ENCODE measurements around the gene MPZL1.
A peak's percentile ranks its signal among the peaks of the same experiment; 100 is the strongest.
"Not testable (repeated sequence)": the region's sequence is repeated elsewhere in the genome, so short reads cannot be mapped to it uniquely, and the experiment has no call there.

Gene MPZL1

GRCh38 chr1:167719715-167720421 is 1.9 kb upstream of the MPZL1 start:
- not testable (repeated sequence) for DNase-seq (ENCODE audit: low spot score)

- peak; percentile 73 for DNase-seq (ENCODE audit: low spot score)
Observed at GRCh38 chr1:167720965-167721616, 691 bp upstream of the MPZL1 start.

DNA sequence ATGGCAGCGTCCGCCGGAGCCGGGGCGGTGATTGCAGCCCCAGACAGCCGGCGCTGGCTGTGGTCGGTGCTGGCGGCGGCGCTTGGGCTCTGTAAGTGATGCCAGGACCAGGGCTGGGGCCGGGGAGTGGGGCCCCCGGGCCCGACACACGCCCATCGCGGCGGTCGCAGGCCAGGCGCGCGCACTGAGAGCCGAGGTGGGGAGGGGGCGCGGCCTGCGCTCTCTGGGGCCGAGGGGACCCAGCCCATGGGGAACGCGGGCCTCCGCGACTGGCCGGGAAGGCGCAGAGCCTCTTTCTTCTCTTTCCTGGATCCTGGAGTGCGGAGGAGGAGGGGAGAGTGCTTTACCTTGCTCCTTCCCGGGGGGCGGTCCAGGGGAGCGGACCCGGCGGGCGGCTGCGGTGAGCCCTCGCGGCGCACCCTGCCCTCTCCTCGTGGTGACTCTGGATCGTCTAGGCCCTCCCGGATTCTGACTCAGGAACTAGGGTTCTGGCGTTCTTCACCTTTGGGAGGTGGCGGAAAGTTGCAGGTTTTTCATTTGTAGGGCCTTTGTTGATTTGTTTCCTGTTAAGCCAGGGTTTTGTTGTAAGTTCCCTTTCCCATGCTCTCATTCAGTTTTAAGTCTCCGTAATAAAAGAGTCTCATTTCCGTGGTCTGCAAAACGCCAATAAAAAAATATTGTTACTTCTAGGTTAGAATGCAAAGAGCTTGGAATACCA is 529 bp downstream of the MPZL1 start:
- no peak for DNase-seq (ENCODE audit: low spot score)

- DNase-seq (ENCODE audit: low spot score) = no peak
Observed at GRCh38 chr1:167722870-167723251, 1.1 kb downstream of the MPZL1 start.

DNA sequence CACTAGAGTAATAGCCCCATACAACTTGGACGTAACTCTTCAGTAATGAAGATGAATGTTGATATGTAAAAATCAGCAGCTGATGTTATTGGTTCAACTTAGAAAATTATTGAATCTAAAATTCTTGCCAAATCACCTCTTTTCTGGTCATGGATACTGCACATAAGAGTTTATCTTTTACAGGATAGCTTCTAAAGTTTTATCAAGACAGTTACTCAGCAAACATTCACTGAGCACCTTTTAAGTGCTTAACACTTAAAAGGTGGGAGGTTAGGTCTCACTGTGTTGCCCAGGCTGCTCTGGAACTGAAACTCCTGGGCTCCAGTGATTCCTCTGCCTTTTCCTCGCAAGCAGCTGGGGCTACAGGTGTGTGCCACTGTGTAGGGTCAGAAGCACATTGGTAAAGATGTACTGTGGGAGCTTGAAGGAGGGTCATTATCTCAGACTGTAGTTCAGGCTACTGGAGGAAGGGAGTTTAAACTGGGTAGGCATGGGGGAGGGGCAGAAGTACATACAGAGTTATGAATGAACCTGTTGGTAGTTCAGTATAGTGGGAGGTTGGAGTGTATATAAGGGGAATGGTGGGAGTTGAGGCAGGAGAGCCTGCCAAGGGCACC is 2.0 kb downstream of the MPZL1 start:
- DNase-seq (ENCODE audit: low spot score) = no peak

GRCh38 chr1:167726008-167726407 is 4.2 kb downstream of the MPZL1 start:
- DNase-seq (ENCODE audit: low spot score) = no peak

DNA sequence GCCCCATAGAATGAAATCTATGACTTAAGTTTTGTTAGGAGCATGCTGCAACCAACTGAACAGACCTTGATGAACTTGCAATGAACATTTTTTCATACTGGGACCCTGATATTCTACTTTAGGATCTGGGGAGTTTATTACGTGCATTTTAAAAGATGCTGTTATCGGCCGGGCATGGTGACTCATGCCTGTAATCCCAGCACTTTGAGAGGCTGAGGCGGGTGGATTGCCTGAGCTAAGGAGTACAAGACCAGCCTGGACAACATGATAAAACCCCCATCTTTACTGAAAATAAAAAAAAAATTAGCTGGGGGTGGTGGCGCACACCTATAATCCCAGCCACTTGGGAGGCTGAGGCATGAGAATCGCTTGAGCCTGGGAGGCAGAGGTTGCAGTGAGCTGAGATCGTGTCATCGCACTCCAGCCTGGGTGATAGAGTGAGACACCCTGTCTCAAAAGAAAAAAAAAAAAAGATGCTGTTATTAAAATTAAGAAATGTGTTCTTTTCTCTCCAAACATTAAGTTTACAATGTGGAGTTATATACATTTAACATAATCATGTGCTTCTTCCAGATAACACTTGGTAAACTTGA is 7.1 kb downstream of the MPZL1 start:
- DNase-seq (ENCODE audit: low spot score) = no peak

GRCh38 chr1:167734227-167734626 is 12.4 kb downstream of the MPZL1 start:
- no peak for DNase-seq (ENCODE audit: low spot score)

DNA sequence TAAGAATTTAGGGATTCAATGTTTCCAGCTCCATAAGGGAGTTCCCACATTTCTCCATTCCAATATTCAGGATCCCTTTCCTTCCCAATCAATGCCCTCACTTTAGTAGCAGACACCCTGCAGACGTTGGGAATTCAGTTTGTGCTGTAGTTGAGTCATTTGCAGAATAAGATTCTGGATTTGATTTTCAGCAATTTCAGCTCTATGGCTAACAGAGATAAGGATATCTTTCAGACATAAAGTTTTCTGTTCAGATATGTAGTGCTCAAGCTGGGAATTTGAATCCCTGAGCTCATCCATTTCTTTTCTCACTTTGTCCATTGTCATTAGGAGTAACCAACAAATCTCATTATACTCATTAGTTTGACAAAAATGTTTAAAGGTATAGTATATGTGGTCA is 13.1 kb downstream of the MPZL1 start:
- no peak for DNase-seq (ENCODE audit: low spot score)

DNA sequence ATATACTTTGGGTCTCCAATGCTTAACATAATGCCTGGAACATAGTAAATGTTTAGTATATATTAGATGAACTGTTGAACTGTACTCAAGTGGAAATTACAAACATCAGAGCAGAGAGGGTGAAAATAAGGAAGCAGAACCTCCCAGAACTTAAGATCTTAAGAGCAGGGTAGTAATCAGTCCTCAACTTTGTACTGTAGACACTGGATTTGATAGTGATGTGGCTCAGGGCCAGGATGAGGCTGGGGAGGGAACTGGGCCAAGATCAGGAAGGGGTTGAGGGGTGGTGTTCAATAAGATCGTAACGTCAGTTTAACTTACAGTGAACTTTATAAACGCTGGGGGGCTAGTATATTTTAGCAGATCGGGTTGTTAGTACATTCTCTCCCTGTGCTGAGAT is 15.4 kb downstream of the MPZL1 start:
- DNase-seq (ENCODE audit: low spot score) = no peak

DNA sequence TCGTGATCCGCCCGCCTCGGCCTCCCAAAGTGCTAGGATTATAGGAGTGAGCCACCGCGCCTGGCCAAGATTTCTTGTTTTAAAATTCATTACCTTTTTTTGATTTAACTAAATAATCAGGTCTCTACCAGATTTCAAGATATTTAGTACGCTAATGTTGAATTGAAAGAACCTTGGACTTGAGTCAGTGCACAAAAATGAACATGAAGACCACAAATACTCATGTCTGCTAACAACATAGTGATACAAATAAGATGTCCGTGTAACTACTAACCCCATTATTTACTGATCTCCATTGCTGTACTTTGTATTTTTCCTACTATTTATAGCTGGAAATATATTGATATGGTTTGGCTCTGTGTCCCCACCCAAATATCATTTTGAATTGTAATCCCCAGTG is 16.4 kb downstream of the MPZL1 start:
- DNase-seq (ENCODE audit: low spot score) = no peak

DNA sequence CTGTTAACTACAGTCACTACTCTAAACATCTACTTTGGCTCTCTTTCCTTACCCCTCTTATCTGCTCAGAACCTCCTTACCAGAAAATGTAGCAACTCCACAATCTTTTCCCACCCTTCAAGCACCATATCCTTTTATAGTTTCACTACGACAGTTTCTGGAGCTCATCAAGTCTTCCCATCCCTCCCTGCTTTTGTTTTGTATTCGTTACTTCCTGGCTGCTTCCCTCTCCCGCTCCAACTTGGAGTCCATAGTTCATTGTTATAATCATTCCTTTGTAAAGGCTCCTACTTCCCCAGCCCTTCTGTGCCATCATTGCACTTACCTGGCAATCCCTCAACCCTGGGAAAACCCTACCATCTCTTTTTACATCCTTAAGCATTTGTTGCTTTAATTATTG is 18.0 kb downstream of the MPZL1 start:
- DNase-seq (ENCODE audit: low spot score) = no peak

- not testable (repeated sequence) for DNase-seq (ENCODE audit: low spot score)
Observed at GRCh38 chr1:167741103-167741502, 19.3 kb downstream of the MPZL1 start.

DNA sequence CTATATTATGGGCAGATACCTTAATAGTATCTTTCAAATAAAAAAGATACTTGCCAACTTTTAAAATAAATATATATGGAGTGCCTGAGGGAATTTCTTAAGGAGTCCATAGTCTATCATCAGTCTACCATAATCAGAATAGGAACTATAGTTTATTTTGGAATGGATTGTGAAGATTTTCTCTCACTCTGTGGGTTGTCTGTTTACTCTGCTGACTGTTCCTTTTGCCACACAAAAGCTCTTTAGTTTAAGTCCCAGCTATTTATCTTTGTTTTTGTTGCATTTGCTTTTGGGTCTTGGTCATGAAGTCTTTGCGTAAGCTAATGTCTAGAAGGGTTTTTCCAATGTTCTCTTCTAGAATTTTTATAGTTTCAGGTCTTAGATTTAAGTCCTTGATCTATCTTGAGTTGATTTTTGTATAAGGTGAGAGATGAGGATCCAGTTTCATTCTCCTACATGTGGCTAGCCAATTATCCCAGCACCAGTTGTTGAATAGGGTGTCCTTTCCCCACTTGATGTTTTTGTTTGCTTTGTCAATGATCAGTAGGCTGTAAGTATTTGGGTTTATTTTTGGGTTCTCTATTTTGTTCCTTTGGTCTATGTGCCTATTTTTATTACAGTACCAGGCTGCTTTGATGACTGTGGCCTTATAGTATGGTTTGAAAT is 20.7 kb downstream of the MPZL1 start:
- not testable (repeated sequence) for DNase-seq (ENCODE audit: low spot score)

- DNase-seq (ENCODE audit: low spot score) = no peak
Observed at GRCh38 chr1:167744901-167745300, 23.1 kb downstream of the MPZL1 start.

GRCh38 chr1:167746013-167746672 is 24.4 kb downstream of the MPZL1 start:
- DNase-seq (ENCODE audit: low spot score) = no peak

DNA sequence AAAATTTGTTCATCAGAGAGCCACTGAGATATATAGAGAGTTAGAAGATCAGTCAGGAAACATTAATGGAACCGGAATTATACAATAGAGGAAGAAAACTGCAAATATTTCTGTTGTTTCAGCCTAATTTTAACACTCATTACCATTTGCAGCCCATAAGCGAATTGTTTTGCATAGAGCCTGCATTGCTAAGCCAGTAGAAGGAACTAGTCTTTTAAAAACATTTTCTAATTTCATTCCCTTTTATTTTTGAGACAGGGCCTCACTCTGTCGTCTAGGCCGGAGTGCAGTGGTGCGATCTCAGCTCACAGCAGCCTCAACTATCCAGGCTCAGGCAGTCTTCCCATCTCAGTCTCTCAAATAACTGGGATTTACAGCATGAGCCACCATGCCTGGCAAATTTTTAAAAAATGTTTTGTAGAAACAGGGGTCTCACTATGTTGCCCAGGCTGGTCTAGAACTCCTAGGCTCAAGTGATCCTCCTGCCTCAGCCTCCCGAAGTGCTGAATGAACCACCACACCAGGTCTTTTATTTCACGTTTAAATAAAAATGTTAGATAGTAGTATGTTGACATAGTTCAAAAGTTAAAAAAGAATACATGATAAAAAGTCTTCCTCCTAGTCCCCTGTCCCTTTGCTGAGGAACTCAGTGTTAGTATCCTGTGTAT is 25.3 kb downstream of the MPZL1 start:
- no peak for DNase-seq (ENCODE audit: low spot score)

DNA sequence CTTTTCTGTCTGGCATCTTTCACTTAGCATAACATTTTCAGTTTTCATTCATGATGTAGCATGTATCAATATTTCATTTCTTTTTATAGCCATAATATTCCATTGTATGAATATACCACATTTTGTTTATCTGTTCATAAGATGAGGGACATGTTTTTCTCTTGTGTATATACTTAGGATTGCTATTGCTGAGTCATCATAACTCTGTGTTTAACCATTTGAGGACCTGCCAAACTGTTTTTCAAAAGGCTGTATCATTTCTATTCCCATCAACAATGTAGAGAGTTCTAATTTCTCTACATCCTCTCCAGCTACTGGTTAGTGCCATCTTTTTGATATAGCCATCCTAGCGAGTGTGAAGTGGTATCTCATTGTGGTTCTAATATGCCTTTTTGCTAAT is 26.2 kb downstream of the MPZL1 start:
- DNase-seq (ENCODE audit: low spot score) = no peak

DNA sequence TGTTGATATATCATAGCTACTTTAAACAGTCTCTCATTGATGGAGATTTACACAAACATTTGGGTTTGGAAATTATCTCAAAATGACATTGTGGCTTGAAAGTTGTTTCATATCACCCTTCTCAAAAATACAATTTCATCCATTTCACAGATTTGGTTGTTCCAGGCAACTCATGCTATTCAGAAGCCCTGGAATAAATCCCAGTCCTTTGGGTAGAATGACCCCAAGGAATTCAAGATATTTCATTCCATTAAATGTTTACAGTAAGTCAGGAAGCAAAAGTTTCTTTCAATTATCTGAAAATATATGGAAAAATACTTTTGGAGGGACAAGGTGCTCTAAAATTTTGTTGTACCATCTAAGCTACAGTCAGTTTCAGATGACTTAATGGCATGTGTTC is 27.1 kb downstream of the MPZL1 start:
- no peak for DNase-seq (ENCODE audit: low spot score)

GRCh38 chr1:167749741-167750140 is 28.0 kb downstream of the MPZL1 start:
- DNase-seq (ENCODE audit: low spot score) = no peak

GRCh38 chr1:167750641-167751040 is 28.9 kb downstream of the MPZL1 start:
- DNase-seq (ENCODE audit: low spot score) = no peak
